Islet precursor cell (in vitro differentiated cells): ENCODE data around the gene MGAT4C.
"Not testable (repeated sequence)": the region's sequence is repeated elsewhere in the genome, so short reads cannot be mapped to it uniquely, and the experiment has no call there.

Source experiments
- DNase-seq: peaks from one replicate; pipeline ENCODE4 v3.0.0-alpha.2; 2018

The MGAT4C gene

GRCh38 chr12:86122846-86123468 is 133.2 kb downstream of the MGAT4C start:
- DNase-seq = no peak

- no peak for DNase-seq
Observed at GRCh38 chr12:86118161-86118560, 138.0 kb downstream of the MGAT4C start.

DNA sequence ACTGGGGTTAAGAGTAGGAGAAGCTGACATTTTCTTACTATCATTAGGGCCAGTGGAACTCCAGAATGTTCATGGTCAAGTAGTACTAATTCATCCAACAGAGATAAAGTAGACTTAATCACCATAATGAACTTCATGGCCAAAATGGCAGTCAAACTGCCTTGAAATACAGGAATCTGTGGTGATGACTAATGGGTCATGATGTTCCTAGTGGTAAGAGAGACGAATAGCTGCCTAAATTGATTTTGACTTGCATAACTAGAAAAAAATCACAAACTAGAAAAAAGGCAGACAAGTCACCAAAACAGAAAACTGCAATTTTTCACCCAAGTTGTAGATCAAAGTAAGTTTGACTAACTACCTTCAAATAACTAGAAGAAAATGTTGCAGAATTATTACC is 138.5 kb downstream of the MGAT4C start:
- no peak for DNase-seq

GRCh38 chr12:86104087-86104486 is 152.1 kb downstream of the MGAT4C start:
- DNase-seq = no peak

- no peak for DNase-seq
Observed at GRCh38 chr12:86097161-86097560, 159.0 kb downstream of the MGAT4C start.

- no peak for DNase-seq
Observed at GRCh38 chr12:86091681-86092080, 164.5 kb downstream of the MGAT4C start.

DNA sequence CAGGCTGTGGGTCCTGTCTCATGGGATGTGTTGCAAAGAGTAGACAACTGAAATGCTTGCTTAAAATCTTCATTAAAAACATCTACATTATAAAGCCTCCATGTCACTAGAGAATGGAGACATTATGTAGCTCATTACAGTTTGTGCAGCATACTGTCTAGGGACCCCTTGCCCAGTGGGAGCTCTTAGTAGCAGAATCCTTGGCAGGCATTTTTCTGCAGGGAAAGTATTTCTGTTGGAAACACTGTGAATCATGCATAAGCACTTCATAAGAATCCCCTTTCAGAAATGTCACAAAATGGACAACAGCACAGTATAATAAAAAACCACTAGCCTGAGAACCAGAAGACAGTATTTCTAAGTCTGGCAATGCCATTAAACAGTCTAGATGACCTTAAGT is 174.3 kb downstream of the MGAT4C start:
- DNase-seq = no peak

DNA sequence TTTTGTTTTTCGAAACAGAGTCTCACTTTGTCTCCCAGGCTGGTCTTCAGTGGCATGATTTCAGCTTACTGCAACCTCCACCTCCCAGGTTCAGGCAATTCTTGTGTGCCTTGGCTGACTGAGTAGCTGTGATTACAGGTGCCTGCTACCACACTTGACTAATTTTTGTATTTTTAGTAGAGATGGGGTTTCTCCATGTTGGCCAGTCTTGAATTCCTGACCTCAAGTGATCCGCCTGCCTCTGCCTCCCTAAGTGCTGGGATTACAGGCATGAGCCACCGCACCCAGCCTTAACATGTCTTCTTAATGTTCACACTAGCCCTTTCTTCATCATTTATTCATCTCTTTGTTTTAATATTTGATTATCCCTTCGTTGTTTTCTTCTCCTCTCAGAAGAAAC is 197.1 kb downstream of the MGAT4C start:
- DNase-seq = not testable (repeated sequence)

- no peak for DNase-seq
Observed at GRCh38 chr12:86057092-86057845, 198.9 kb downstream of the MGAT4C start.

GRCh38 chr12:86052921-86053320 is 203.3 kb downstream of the MGAT4C start:
- no peak for DNase-seq

GRCh38 chr12:86050010-86050409 is 206.2 kb downstream of the MGAT4C start:
- no peak for DNase-seq

DNA sequence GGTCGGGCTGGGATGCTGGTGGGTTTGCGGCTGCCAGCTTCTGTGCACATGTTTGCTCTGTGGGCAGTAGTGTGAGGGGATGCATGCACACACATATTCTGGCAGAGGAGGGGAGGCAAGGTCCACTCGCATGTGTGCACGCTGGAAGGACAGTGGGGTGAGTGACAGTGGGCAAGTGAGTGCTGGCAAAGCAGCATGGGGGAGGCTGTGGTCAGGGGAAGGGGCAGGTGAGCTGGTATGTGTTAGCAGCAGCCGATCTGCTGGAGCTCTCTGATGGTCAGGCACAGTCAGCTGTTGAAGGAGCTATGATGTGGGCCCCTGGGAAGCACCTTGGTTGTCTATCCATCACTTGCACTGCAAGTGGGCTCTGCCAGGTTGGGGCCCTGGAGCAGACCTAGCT is 211.8 kb downstream of the MGAT4C start:
- DNase-seq = no peak

GRCh38 chr12:86042062-86042461 is 214.1 kb downstream of the MGAT4C start:
- DNase-seq = no peak

- DNase-seq = no peak
Observed at GRCh38 chr12:86018361-86018760, 237.8 kb downstream of the MGAT4C start.

GRCh38 chr12:86015026-86015425 is 241.2 kb downstream of the MGAT4C start:
- no peak for DNase-seq

GRCh38 chr12:86006727-86007126 is 249.5 kb downstream of the MGAT4C start:
- DNase-seq = no peak

DNA sequence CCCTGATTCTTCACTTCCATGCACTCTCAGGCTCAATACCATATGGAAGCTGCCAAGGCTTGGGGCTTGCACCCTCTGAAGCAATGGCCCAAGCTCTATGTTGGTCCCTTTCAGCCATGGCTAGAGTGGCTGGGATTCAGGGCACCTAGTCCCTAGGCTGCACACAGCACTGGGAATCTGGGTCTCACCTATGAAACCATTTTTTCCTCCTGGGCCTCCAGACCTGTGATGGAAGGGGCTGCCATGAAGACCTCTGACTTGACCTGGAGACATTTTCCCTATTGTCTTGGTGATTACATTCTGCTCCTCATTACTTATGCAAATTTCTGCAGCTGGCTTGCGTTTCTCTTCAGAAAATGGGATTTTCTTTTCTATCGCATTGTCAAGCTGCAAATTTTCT is 258.1 kb downstream of the MGAT4C start:
- DNase-seq = no peak

DNA sequence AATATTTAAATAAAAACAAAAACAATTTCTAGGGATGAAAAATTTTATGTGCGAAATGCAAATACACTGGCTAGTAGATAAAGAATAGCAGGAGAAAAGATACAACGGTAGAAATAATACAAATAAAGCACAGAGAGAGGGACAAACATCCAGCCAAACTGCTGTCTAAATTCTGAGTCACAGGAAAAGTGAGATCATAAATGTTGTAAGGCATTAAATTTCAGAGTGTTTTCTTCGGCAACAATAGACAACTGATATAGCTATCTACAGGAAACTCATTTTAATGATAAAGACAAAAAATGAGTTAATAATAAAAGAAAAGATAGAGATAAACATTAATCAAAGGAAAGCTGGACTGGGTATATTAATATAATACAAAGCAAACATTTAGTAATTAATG is 259.9 kb downstream of the MGAT4C start:
- DNase-seq = no peak

GRCh38 chr12:85993746-85994145 is 262.4 kb downstream of the MGAT4C start:
- no peak for DNase-seq

DNA sequence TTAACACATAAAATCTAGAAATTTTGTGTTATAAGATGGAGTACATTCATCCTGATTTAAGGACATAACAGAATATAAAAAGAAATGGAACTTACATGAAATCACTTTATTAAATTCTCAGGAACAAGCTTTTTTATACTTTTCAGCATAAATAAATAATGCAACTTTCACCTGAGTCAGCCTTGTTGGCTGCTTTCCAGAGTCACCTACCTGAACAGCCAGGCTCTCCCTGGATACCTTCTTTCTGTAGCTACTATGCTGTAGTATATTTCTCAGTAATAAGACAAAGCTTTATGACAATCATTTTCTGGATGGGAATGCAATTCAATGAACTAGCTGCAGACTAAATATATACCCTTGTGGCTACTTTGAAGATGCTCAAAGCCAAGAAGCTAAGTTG is 270.2 kb downstream of the MGAT4C start:
- no peak for DNase-seq

DNA sequence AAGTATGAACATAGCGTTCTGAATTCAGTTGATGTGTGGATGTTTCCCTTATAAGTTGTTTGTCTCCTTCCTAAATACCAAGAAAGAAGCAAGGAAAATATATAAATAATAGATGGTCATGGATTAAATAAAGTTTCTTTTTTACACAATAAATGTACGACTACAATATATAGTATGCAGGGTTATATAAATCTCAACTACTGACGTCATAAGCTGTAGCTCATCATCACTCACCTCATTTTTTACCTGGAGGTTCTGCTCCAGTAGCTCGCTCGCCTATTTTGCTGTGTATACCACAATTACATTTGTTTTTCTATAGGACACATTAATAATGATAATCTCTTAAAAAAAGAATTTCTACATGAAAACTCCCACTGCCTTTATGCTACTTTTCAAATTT is 272.6 kb downstream of the MGAT4C start:
- no peak for DNase-seq

DNA sequence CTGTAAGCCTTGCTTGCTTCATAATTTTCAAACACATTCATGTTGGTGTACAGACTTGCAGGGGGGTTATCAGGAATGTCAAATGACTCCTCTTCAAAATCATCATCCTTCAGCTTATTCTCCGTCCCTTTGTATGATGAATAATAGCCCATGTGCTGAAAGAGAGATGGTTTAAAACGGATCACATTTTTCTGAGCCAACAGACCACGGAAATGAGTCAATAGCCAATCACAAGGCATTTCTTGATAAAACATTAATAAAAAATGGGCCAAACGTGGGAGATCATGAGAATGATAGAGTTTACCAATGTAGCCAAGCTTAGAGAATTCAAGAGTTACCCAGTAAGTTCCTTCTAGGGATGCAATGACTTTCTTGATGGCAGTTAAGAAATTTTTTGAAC is 276.6 kb downstream of the MGAT4C start:
- DNase-seq = no peak

DNA sequence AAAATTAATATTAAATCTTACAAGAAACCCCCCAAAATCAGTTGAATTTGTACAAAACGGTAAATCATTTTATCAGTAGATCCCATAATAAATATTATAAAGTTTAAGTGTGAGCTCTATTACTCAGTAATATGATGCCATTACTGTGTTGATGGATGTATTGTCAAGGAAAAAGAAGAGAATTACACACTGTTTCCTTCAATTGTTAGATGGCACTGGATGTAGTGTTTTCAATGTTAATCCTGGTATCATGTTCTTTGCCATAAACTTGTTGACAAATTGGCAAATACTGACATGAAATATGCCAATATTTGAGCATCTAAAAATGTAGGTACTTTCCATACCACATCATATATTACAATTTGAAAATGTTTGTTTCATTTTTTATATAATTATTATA is 280.5 kb downstream of the MGAT4C start:
- no peak for DNase-seq

GRCh38 chr12:85971800-85972199 is 284.4 kb downstream of the MGAT4C start:
- no peak for DNase-seq

DNA sequence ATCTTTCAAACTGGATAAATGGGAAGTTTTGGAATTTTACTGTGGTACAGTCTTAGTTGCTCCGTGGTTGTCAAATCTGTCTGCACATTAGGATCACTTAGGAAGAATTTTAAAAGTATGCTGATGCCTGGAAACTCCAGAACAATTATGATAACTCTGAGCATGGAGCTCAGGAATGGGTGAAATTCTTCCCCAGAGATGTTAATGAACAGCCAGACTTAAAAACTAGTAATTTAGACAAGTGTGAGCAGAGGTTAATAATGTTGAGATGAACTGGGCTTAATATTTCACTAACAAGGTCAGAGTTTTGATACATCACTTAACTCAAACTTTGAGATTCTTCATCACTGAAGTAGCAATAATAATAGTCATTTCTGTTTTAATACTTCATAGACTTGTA is 287.6 kb downstream of the MGAT4C start:
- no peak for DNase-seq
